Measurements from ENCODE around the gene SH3PXD2B.

DNA sequence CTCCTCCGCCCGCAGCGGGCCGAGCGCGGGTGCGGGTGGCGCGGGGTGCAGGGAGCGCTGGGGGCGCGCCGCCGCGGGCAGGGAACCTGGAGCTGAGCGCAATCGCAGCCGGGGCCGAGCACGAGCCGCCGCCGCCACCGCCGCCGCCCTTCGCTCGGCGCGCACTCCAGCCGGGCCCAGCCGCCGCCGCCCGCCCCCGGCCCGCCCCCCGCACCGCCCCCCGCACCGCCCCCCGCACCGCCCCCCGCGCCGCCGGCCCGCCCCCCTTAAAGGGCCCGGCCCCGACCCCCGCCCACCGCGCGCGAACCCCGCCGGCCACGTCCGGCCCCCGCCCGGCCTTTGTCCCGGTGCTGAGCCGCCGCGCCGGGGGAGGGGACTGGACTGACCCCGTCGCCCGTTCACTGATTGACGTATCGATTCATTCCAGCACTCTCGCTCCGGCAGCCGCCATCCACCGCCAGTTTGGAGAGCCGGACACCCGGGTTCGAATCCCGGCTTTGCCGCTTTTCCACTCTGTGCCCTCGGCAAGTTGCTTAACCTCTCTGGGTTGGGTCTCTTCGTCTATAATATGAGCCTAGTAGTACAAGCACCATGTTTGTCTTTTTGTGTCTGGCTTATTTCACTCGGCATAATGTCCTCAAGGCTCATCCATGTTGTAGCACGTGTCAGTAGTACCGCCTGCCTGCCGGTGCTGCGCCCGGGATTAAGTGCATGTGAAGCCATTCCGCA is at the start of gene SH3PXD2B:
- TF ChIP-seq, protein P1, sequence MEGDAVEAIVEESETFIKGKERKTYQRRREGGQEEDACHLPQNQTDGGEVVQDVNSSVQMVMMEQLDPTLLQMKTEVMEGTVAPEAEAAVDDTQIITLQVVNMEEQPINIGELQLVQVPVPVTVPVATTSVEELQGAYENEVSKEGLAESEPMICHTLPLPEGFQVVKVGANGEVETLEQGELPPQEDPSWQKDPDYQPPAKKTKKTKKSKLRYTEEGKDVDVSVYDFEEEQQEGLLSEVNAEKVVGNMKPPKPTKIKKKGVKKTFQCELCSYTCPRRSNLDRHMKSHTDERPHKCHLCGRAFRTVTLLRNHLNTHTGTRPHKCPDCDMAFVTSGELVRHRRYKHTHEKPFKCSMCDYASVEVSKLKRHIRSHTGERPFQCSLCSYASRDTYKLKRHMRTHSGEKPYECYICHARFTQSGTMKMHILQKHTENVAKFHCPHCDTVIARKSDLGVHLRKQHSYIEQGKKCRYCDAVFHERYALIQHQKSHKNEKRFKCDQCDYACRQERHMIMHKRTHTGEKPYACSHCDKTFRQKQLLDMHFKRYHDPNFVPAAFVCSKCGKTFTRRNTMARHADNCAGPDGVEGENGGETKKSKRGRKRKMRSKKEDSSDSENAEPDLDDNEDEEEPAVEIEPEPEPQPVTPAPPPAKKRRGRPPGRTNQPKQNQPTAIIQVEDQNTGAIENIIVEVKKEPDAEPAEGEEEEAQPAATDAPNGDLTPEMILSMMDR (conservative IDR thresholded peaks at IDR 0.05 in 1 of 2, IDR thresholded peaks at IDR 0.05 in 1 of 2; ENCODE audit: low read depth in 1 of 2, low read length in 2 of 2), result no peak
- TF ChIP-seq EZH2 (IDR thresholded peaks at IDR 0.05; ENCODE audit: low read length, missing control alignments), result no peak
